GM12872 (cell line): ENCODE results near the gene PP2D1.

Experiments used
- CTCF ChIP-seq: IDR thresholded peaks from 3 replicates; pipeline ENCODE4 v1.5.1; 2011; ENCODE audit warnings: low read depth, mild to moderate bottlenecking, low read length, moderate library complexity; ENCODE audit not compliant: insufficient read depth

Gene PP2D1

GRCh38 chr3:19948226-19948591, 63.9 kb downstream of the PP2D1 start:
- TF ChIP-seq CTCF = no peak

GRCh38 chr3:19947549-19948225, 64.4 kb downstream of the PP2D1 start:
- no peak for TF ChIP-seq CTCF

- no peak for TF ChIP-seq CTCF
Observed at GRCh38 chr3:19946832-19947548, 65.1 kb downstream of the PP2D1 start, which contains the start of gene RAB5A. TSS of gene RAB5A (plus strand) at chr3:19947097. CDS start at chr3:19950899, 3,802 bp downstream.

GRCh38 chr3:19945969-19946831, 65.9 kb downstream of the PP2D1 start:
- TF ChIP-seq CTCF = no peak

- no peak for TF ChIP-seq CTCF
Observed at GRCh38 chr3:19945534-19945933, 66.5 kb downstream of the PP2D1 start.

- no peak for TF ChIP-seq CTCF
Observed at GRCh38 chr3:19940643-19941042, 71.4 kb downstream of the PP2D1 start.

- no peak for TF ChIP-seq CTCF
Observed at GRCh38 chr3:19938295-19938627, 73.8 kb downstream of the PP2D1 start.
